Endodermal cell (in vitro differentiated cells): ENCODE measurements around the gene SUGP1. TPM values are rescaled to one million over a fixed set of nuclear protein-coding genes. Genes with fewer than 3 reads are reported as not detected.
"Not testable (repeated sequence)": the region's sequence is repeated elsewhere in the genome, so short reads cannot be mapped to it uniquely, and the experiment has no call there.

Experiments
- DNase-seq: peaks from one replicate; pipeline ENCODE4 v3.0.0-alpha.2; 2017
- H3K27ac ChIP-seq: 2 replicates; pipeline ENCODE4 v1.5.1; 2013; ENCODE audit warnings: mild to moderate bottlenecking, low read depth, low read length, moderate library complexity
- H3K27me3 ChIP-seq: 2 replicates; pipeline ENCODE4 v1.6.1; 2013; ENCODE audit warnings: mild to moderate bottlenecking, low read length, moderate library complexity; ENCODE audit not compliant: insufficient read depth, control insufficient read depth, poor library complexity, severe bottlenecking
- H3K36me3 ChIP-seq: 2 replicates; pipeline ENCODE4 v1.7.0; 2013; ENCODE audit warnings: mild to moderate bottlenecking, low read length, moderate library complexity; ENCODE audit not compliant: control insufficient read depth, insufficient read depth
- H3K4me1 ChIP-seq: one replicate; pipeline ENCODE4 v1.7.0; 2013; ENCODE audit warnings: low read length; ENCODE audit not compliant: control insufficient read depth, insufficient read depth
- H3K4me3 ChIP-seq: 2 replicates; pipeline ENCODE4 v1.5.1; 2013; ENCODE audit warnings: mild to moderate bottlenecking, low read length, moderate library complexity
- H3K9ac ChIP-seq: 2 replicates; pipeline ENCODE4 v1.6.1; 2013; ENCODE audit warnings: mild to moderate bottlenecking, low read length, moderate library complexity; ENCODE audit not compliant: poor library complexity, severe bottlenecking; ENCODE audit errors: extremely low read depth
- H3K9me3 ChIP-seq: 2 replicates; pipeline ENCODE4 v1.6.1; 2013; ENCODE audit warnings: mild to moderate bottlenecking, low read length, moderate library complexity; ENCODE audit not compliant: control insufficient read depth
- H3K27ac Mint-ChIP-seq: 2 replicates; pipeline ENCODE4 v1.8.0; 2020; ENCODE audit warnings: mixed read lengths
- H3K27me3 Mint-ChIP-seq: 2 replicates; pipeline ENCODE4 v1.8.0; 2021; ENCODE audit warnings: mild to moderate bottlenecking, mixed read lengths; ENCODE audit not compliant: insufficient read depth
- H3K36me3 Mint-ChIP-seq: 2 replicates; pipeline ENCODE4 v1.8.0; 2020; ENCODE audit warnings: low read depth, mixed read lengths
- H3K4me1 Mint-ChIP-seq: 2 replicates; pipeline ENCODE4 v1.8.0; 2020; ENCODE audit warnings: mixed read lengths
- H3K4me3 Mint-ChIP-seq: 2 replicates; pipeline ENCODE4 v1.8.0; 2020; ENCODE audit warnings: mild to moderate bottlenecking, moderate library complexity, mixed read lengths
- H3K9me3 Mint-ChIP-seq: 2 replicates; pipeline ENCODE4 v1.8.0; 2020; ENCODE audit warnings: mild to moderate bottlenecking, mixed read lengths
- CTCF ChIP-seq: fragments of 200-600 bp; sonication (generic); conservative IDR thresholded peaks from 2 replicates; pipeline ENCODE4 v1.5.0; 2021; ENCODE audit warnings: antibody characterized with exemption, mild to moderate bottlenecking
- WGBS, 2 experiments: methylation state at CpG; one replicate each; pipeline versions ENCODE4 v1.1.5 to v1.1.7; 2013; ENCODE audit warnings: missing lambda C conversion rate in 2 of 2, mixed read lengths in 1 of 2; ENCODE audit not compliant: insufficient coverage in 1 of 2, insufficient read length in 1 of 2; 5-methylcytosine and 5-hydroxymethylcytosine counted together
- total RNA-seq, 2 donors: library from RNA; stranded (reverse); fragmentation: NEBNext Ultra II Directional in 1 of 2; extraction: Animal tissue kit (Norgen Biotek cat#: 25700) in 1 of 2; gene quantifications; 2 replicates in 1 of 2; 3 replicates in 1 of 2; pipeline ENCODE4 v1.2.1, GENCODE V29; 2021

Gene SUGP1
- total RNA-seq, 2 donors from 2014 or later, result 72.2 to 75.5 TPM

DNA sequence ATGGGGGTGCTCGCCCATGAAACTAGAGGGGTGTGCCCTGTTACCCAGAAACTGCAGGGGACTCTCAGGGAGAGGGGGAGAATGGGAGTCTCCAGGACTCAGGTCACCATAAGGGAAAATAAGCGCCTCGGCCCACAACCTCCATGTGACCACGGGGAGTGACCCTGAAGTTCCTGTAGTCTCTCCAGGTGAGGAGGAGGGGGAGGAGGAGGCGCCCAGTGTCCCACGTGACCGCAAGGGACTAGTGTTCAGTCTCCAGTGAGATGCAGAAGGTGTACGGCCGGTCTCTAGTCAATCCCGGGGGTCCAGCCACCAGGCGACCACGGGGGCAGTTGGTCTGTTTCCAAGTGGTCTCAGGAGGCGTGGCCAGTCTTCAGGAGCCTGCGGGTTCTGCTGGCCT is 63.2 kb downstream of the SUGP1 start:
- Histone ChIP-seq H3K4me3 (no peak overlapping the region), H3K27ac (no peak overlapping the region), H3K9ac (no peak overlapping the region), H3K9me3 (no peaks in the 10 kb centered on the region), H3K27me3 (peaks cover 35% of the 10 kb centered on the region), H3K4me1 (no peaks in the 10 kb centered on the region), H3K36me3 (no peaks in the 10 kb centered on the region)
- Mint-ChIP-seq H3K27me3 (peaks cover 63% of the 10 kb centered on the region), H3K4me3 (no peak overlapping the region), H3K4me1 (peaks cover 3% of the 10 kb centered on the region), H3K9me3 (peaks cover 8% of the 10 kb centered on the region), H3K27ac (no peak overlapping the region), H3K36me3 (peaks cover 3% of the 10 kb centered on the region)
- no peak for DNase-seq
- WGBS, 2 experiments, result 91 to 92% methylated on average over 9 to 14 of the region's 14 CpGs
- no peak for TF ChIP-seq CTCF

DNA sequence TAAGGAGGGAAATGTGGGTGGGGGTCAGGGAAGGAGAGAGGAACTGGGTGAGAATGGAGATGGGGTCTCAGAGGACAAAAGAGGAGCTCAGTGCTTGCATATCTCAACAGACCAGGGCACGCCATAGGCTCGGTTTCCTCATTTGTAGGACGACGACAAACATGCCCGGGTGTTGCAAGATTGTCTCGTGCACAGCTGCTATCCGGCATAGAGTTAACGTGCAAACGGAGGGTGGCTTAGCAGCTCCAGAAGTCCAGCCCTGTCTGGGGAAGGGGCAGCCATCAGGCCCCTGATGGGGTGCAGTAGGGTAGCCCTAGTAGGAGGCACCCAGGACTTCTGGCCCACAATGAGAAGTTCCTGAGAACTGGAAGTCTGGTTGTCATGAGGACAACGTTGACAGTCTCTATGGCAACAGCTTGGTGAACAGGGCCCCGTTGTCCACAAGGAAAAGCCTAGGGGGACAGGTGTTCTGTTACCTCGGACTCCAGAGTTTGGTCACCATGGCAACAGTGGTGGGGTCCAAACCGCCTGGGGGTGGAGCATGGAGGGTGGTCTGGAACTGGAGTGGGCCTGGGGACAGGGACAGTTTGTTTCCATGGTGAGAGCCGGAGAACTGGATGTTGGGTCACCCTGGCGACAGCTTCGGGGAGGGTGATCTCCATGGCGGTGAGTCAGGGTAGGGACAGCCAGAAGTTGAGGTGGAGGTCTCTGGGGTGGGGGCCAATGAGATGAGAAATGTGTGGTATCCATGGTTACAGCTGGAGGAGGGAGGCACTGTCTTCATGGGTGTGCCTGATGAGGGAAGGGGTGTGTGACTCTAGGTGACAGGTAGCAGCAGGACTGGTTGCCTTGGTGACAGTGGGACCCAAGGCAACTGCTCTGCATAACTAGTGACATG is 64.0 kb downstream of the SUGP1 start:
- Histone ChIP-seq H3K4me1 (no peaks in the 10 kb centered on the region), H3K27me3 (peaks cover 36% of the 10 kb centered on the region), H3K9me3 (no peaks in the 10 kb centered on the region), H3K4me3 (no peak overlapping the region), H3K9ac (no peak overlapping the region), H3K36me3 (no peaks in the 10 kb centered on the region), H3K27ac (peak overlapping the region; percentile 32)
- no peak for TF ChIP-seq CTCF
- Mint-ChIP-seq H3K36me3 (peaks cover 3% of the 10 kb centered on the region), H3K27ac (no peak overlapping the region), H3K9me3 (peaks cover 8% of the 10 kb centered on the region), H3K27me3 (peaks cover 65% of the 10 kb centered on the region), H3K4me1 (no peaks in the 10 kb centered on the region), H3K4me3 (no peak overlapping the region)
- 84 to 86% methylated on average over 15 to 17 of the region's 17 CpGs for WGBS, 2 experiments
- no peak for DNase-seq

DNA sequence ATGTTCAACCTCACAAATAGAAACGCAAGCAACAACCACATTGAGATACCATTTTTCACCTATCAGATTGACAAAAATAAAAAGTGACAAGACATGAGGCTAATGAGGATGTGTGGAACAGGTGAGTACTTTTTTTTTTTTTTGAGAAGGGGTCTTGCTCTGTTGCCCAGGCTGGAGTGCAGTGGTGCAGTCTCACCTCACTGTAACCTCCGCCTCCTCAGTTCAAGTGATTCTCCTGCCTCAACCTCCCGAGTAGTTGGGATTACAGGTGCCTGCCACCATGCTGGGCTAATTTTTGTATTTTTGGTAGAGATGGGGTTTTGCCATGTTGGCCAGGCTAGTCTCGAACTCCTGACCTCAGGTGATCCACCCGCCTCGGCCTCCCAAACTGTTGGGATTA is 66.9 kb downstream of the SUGP1 start:
- not testable (repeated sequence) for H3K27ac Mint-ChIP-seq, H3K36me3 ChIP-seq, DNase-seq, H3K9me3 ChIP-seq, H3K27ac ChIP-seq, H3K4me1 Mint-ChIP-seq, H3K9ac ChIP-seq, H3K4me1 ChIP-seq, H3K4me3 ChIP-seq, H3K4me3 Mint-ChIP-seq, H3K36me3 Mint-ChIP-seq, H3K9me3 Mint-ChIP-seq
- peaks cover 47% of the 10 kb centered on the region for H3K27me3 ChIP-seq
- peaks cover 71% of the 10 kb centered on the region for H3K27me3 Mint-ChIP-seq
- 88 to 96% methylated on average over 3 to 5 of the region's 6 CpGs for WGBS, 2 experiments
